NCI-H1417 treated with DMSO at 0.1 percent for 48 hours (cell line): ENCODE measurements around the gene USP1.

Source experiments
- DNase-seq: peaks from one replicate; lab custom pipeline; 2025; lab: John Stamatoyannopoulos, UW

The USP1 gene

DNA sequence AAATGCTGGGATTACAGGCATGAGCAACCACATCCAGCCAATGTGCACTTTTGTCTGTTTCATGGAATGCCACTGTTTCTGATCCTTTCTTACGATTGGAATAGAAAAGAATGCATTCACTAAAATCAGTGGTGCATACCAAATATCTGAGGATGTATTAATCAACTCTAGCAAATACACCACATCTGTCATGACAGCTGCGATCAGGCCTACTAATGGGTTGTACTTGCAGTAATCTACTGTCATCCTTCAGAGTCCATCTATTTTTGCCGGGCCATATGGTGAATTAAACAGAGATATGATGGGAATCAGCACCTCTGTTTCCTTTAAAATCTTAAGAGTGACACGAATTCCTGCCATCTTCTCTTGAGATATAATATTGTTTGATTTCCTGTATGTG lies 8.5 kb upstream of the USP1 start:
- DNase-seq: no peak

DNA sequence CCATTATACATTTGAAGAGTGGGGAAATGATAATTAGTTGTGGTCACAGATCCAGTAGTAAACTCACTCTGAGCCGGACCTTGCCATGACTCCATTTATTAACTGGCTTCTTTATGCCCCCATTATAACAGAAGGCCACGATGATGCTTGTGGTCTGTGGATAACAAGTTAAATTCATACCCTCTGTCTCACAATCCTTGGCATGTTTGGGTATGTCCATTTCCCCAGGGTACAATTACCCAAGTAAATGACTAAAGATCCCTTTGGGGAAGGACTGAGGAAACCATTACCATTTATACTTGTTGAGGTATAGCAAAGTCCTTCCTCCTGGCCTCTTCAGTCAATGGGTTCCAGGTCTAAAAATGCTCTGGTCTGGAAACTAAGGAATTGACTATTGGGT lies 7.3 kb upstream of the USP1 start:
- no peak for DNase-seq

- no peak for DNase-seq
These were observed 2.8 kb upstream of the USP1 start for GRCh38 chr1:62433861-62434617.

DNA sequence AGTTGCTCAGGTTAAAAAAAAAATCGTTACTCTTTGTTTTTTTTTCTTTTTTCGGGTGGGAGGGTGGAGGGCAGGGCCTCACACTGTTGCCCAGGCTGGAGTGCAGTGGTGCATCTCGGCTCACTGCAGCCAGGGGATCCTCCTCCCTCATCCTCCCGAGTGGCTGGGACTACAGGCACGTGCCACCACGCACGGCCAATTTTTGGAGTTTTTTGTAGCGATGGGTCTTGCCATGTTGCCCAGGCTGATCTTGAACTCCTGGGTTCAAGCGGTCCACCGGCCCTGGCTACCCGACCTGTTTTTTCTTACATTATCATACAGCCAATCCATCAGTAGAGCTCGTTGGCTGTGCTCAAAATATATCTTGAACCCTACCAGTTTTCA lies 2.2 kb upstream of the USP1 start:
- no peak for DNase-seq

DNA sequence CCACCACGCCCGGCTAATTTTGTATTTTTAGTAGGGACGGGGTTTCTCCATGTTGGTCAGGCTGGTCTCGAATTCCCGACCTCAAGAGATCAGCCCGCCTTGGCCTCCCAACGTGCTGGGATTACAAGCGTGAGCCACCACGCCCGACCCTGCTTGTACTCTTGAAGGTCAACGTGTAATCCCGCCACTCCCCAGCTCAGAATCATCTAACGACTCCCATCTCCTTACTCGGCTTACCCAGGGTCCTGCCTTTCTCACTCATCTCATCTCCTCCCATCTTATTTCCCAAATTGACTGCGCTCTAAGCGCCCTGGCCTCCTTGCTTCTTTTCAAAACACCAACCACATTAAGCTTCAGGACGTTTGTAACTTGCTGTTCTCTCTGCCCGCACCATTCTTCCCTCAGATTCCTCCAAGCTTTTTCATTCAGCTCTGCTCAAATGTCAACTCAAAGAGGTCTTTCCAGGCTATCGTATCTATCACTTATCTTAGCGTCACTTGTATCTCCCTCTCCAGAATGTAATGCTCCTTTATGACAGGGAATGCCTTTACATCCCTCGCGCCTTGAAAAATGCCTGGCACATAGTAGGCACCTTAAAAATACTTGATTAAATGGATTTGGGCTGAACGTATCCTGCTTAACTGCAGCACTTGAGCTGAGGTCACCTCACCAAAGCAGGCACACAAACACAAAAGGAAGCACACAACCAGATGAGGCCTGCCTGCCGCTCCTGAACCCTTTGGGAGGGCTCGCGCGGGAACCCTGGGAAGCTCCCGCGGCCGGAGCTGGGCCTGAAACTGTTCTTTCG lies 1.4 kb upstream of the USP1 start:
- DNase-seq: no peak

DNA sequence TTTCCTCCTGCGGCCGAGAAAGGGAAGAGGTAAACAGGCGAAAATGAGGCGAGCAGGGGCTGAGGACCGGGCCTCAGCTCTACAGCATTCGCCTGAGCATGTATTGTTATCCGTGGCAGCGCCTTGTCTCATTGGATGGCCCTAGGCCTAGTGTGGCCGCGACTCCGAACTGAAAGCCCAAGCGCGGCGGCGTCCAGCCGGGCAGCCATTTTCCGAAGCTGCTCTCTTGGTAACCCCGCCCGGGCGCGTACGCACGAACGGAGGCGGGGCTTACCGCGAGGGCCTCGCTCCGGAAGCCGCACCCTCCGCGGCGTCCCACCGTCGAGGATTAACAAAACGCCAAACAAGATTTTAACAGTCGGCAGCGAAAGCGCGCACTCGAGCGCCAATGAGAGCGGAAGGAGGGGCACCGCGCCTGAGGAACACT lies 797 bp upstream of the USP1 start:
- no peak for DNase-seq

DNA sequence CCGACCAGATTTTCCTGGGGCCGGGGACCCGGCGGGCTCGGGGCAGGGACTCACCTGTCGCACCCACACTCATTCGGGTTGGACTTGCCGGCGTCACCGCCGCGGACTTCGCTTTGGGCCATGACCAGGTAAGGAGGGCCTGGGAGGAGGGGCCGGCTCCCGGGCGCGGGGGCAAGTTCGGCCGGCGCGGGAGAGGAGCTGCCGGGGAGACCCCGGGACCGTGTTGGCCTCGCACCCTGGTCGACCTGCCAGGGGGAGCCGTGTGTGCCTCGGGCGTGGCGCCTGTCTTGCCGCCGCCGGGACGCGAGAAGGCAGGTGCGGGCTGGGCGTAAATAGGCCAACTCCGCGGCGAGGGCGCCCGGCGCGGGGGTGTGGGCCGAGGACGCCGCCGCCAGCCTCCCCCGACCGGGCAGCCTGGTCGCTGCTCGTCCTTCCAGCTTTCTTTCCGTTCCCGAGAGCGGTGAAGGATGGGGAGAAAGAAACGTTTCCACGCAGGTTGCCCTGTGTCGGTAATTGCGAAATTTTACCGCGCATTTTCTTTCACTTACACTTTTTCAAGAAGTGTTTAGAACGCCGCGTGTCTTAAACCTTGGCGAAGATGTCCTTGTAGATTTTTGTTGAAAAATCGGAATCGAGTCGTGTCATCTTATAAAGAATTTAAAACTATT lies 558 bp downstream of the USP1 start:
- DNase-seq: no peak

DNA sequence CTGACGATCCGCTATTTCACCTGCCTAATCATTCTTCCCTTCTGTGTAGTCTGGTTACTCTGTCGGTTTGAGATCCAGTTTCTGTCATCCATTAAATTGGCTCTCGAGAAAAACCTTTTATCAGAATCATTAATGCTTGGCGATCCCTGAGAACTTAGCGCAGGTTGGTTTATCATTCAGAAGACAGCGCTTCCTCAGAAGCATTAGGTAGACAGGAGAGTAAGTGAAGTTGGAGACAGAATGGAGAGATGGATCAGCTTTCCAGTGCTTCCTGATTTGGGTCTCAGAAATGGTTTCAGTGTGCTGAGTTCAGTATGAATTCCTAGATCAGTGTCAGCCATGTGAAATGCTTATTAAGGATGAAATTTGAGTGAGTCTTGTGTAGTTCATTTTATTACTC lies 1.3 kb downstream of the USP1 start:
- no peak for DNase-seq

DNA sequence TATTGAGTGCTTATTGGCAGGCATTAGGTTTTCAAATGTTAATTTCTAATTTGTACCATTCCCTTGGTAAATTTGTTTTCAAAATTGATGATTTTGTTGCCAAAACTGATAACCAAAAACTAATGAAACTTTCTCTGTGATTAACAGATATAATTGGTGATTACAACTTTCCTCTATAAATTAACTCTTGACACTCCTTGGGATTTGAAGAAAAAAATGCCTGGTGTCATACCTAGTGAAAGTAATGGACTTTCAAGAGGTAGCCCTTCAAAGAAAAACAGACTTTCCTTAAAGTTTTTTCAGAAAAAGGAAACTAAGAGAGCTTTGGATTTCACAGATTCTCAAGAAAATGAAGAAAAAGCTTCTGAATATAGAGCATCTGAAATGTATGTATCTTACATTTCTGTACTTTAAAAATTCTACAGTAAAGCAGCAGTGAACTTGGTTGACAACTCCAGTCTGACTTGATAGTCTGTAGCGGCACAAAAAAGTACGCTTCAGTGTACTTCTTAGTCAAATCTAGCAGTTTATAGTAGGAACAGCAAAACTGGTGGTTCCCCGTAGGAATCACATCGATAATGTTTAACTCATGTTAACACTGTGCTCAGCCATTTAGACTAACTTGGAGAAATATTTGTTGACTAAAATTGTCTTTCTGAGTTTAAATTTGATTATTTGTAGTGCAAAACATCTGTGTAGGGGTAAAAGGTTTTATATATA lies 3.0 kb downstream of the USP1 start:
- DNase-seq: no peak

DNA sequence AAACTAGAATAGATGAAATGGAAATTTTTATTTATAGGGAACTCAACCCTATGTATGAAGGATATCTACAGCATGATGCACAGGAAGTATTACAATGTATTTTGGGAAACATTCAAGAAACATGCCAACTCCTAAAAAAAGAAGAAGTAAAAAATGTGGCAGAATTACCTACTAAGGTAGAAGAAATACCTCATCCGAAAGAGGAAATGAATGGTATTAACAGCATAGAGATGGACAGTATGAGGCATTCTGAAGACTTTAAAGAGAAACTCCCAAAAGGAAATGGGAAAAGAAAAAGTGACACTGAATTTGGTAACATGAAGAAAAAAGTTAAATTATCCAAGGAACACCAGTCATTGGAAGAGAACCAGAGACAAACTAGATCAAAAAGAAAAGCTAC lies 7.9 kb downstream of the USP1 start:
- no peak for DNase-seq

GRCh38 chr1:62448221-62448933 lies 11.5 kb downstream of the USP1 start:
- DNase-seq: no peak

- DNase-seq: no peak
These were observed 13.5 kb downstream of the USP1 start for GRCh38 chr1:62450301-62450700.

- DNase-seq: no peak
These were observed 16.1 kb downstream of the USP1 start for GRCh38 chr1:62452951-62453350.

DNA sequence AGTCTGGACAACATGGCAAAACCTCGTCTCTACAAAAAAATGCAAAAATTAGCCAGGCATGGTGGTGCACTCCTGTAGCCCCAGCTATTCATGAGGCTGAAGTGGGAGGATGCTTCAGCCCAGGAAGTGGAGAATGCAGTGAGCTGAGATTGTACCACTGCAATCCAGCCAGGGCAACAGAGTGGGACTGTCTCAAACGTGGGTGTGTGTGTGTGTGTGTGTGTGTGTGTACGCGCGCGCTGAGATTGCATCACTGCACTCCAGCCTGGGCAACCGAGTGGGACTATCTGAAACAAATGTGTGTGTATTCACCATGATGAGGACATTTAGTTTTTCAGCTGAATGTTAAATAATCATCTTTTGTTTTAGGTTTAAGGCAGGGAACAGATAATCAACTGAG lies 21.1 kb downstream of the USP1 start:
- no peak for DNase-seq

DNA sequence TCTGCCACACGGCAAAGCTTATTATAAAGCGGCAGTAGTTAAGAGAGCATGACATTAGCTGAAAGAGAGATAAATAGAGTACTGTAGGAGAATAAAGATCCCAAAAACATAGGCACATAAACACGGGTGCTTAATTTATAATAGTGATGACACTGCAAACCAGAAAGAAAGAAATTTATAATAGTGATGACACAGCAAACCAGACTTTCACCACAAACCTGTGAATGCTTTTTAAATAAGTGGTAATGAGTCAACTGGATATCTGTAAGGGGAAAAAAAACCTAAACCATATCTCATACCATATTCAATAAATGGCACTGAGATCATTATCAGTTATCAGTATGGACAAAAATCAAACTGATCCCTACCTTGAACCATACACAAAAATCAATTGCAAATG lies 25.5 kb downstream of the USP1 start:
- DNase-seq: no peak

GRCh38 chr1:62467092-62467491 lies 30.2 kb downstream of the USP1 start:
- DNase-seq: no peak

DNA sequence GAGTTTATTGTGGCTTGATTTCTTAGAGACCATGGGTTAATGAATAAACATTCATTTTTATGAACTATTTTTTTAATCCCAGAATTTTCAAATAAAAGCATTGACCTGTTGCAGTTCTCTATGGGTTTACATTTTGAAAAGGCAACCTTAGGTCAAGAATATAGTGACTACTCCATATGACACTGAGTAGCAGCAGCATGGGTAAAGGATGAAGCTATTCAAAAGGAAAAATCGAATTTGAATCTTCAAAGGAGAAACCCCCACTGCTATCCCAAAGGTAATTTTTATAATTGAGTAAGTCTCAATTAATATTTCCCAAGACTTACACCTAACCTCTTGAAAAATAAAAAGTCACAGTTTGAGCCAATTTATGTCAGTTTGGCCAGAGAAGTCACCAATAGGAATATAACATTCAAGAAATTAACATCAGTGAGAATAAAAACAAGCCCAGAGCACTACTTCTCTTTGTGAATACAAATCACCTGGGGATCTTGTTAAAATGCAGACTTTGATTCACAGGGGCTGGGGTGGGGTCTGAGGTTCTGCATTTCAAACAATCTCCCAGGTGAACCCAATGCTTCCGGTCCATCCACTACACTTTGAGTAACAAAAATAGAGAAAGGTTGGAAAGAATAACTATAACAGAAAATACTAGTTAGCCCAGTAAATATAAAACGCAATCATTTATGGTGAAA lies 39.8 kb downstream of the USP1 start:
- no peak for DNase-seq

- DNase-seq: no peak
These were observed 44.8 kb downstream of the USP1 start for GRCh38 chr1:62481681-62482080.

DNA sequence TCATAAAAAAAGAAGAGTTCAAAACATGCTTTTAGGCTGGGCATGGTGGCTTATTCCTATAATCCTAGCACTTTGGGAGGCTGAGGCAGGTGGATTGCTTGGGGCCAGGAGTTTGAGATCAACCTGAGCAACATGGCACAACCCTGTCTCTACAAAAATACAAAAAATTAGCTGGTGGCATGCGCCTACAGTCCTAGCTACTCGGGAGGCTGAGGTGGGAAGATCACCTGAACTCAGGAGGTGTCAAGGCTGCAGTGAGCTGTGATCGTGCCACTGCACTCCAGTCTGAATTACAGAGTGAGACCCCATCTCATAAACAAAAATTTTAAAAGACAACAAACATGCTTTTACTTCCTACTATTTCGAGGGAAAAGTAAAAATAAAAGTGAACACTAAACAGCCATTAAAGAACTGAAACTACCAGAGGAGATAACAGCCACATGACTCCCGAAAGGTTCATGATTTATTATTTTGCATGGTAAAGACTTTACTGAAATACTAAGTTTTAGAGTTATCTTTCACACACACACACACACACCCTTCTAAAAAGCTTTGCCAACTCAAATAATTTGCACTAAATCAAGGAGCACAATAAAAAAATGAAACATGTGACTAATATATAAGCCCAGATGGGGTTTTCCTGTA lies 48.1 kb downstream of the USP1 start:
- DNase-seq: no peak

- no peak for DNase-seq
These were observed 51.1 kb downstream of the USP1 start for GRCh38 chr1:62487956-62488355.

DNA sequence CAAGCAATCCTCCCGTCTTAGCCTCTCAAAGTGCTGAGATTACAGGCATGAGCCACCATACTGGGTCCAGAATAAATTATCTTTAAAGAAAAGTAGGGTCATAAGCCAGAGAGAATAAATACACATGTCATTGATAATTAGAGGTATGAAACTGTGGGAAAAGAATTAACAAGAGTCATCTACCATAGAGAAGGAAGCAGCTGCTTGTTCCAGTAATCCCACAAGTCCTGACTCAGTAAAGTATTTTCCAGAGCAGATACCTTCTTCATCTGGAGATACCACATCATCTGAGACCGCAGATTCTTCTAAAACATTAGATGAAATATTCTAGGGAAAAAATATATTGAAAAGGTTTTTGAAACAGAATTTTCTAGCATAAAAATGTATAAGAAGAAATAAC lies 55.7 kb downstream of the USP1 start:
- no peak for DNase-seq
